OCI-M1 (cell line): ENCODE results near the gene TTC32.
A peak's percentile ranks its signal among the peaks of the same experiment; 100 is the strongest.
"Not testable (repeated sequence)": the region's sequence is repeated elsewhere in the genome, so short reads cannot be mapped to it uniquely, and the experiment has no call there.

ENCODE experiments used
- DNase-seq: peaks from one replicate; lab custom pipeline; 2025; lab: John Stamatoyannopoulos, UW

Gene TTC32

GRCh38 chr2:19901442-19902215, at the start of gene TTC32:
Gene TTC32, minus strand, starts transcription at chr2:19901983. Its CDS starts 129 bp downstream, at chr2:19901854.
- peak; percentile 97 for DNase-seq

- DNase-seq = no peak
These were observed 47.3 kb upstream of the TTC32 start for GRCh38 chr2:19949071-19949470.

GRCh38 chr2:19947184-19947940, 45.6 kb upstream of the TTC32 start:
- no peak for DNase-seq

- DNase-seq = no peak
These were observed 42.5 kb upstream of the TTC32 start for GRCh38 chr2:19944205-19944845.

GRCh38 chr2:19943189-19943588, 41.4 kb upstream of the TTC32 start:
- no peak for DNase-seq

- no peak for DNase-seq
These were observed 40.4 kb upstream of the TTC32 start for GRCh38 chr2:19942199-19942598.

GRCh38 chr2:19937004-19937403, 35.2 kb upstream of the TTC32 start:
- peak; percentile 35 for DNase-seq

GRCh38 chr2:19936203-19936602, 34.4 kb upstream of the TTC32 start:
- no peak for DNase-seq

GRCh38 chr2:19933351-19933981, 31.7 kb upstream of the TTC32 start:
- DNase-seq = no peak

GRCh38 chr2:19932928-19933327, 31.1 kb upstream of the TTC32 start:
- no peak for DNase-seq

GRCh38 chr2:19929226-19929625, 27.4 kb upstream of the TTC32 start:
- DNase-seq = no peak

GRCh38 chr2:19927816-19928215, 26.0 kb upstream of the TTC32 start:
- not testable (repeated sequence) for DNase-seq

- not testable (repeated sequence) for DNase-seq
These were observed 22.7 kb upstream of the TTC32 start for GRCh38 chr2:19924526-19924925.

- not testable (repeated sequence) for DNase-seq
These were observed 20.4 kb upstream of the TTC32 start for GRCh38 chr2:19922188-19922587.

GRCh38 chr2:19916385-19916950, 14.7 kb upstream of the TTC32 start:
- DNase-seq = no peak

GRCh38 chr2:19914266-19914975, 12.6 kb upstream of the TTC32 start:
- DNase-seq = no peak

GRCh38 chr2:19911808-19912509, 10.2 kb upstream of the TTC32 start:
- DNase-seq = no peak

GRCh38 chr2:19902216-19902740, 495 bp upstream of the TTC32 start:
- peak; percentile 77 for DNase-seq

GRCh38 chr2:19900931-19901441, 797 bp downstream of the TTC32 start:
- DNase-seq = peak; percentile 75
